ENCODE results near the gene MOGAT3. TPM values are rescaled to one million over a fixed set of nuclear protein-coding genes. Genes with fewer than 3 reads are reported as not detected.
A peak's percentile ranks its signal among the peaks of the same experiment; 100 is the strongest.

MOGAT3 gene
- total RNA-seq, 1 experiment from 2014 or later = 0.15 TPM

DNA sequence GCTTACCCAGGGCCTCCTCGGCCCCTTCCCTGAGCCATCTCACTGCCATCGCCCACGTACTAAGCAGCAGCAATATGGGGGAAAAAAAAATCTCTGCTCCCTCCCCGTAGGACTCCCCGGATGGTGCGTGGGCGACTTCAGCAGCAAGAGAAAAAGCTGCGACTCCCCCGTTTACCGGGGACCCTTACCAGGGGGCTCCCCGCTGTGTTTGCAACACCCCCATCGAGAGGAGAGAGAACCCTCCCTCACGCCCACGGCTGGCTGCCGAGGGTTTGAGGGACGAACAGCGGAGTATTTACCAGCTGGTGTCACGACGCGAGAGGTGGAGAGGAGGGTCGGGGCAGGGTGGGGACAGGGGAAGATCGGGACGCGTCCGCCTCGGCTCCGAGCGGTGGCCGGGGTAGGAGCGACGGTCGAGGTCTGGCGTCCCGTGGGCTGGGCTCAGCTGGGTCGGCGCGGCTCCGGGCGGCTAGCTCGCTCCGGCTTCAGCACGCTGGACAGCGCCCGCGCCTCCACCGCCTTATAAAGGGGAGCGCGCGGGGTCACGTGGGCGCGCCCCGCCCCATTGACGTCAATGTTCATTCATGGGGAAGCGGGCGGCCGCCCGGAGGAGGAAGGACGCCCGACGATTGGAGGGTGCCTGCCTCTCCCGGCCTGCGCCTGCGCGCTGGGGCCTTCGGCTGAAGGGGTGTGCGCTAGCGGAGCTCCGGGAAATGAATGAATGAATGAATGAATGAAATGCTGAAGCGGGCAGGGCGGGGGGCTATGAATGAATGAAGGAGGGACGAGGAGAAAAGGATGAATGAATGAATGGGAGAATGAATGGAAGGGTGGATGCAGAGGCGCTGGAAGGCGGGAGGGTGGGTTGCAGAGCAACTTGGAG lies 35.5 kb downstream of the MOGAT3 start, which contains the start of gene VGF:
VGF (minus strand) TSS at position 495 of the 883 bp plus-strand sequence. CDS start 726 bp downstream, outside the sequence.
- Mint-ChIP-seq H3K27ac (peak within 1 kb of the TSS in 2 of 3 experiments; percentile 0 to 74; a peak in 3 of 7 replicates), H3K9me3 (no peaks in the 10 kb centered on the region), H3K36me3 (ENCODE audit: insufficient read depth in 1 of 3, low read depth in 3 of 3) (no peaks in the 10 kb centered on the region), H3K27me3 (ENCODE audit: low read depth) (peaks cover 55% of the 10 kb centered on the region), H3K4me3 (peak within 1 kb of the TSS; percentile 82 to 87), H3K4me1 (peaks cover 56 to 69% of the 10 kb centered on the region in 2 experiments)
- no peak within 1 kb of the TSS for H3K18ac ChIP-seq (ENCODE audit: insufficient read length, low read depth, low read length)
- no peak within 1 kb of the TSS for H2AFZ ChIP-seq (ENCODE audit: low read length)
- no peaks in the 10 kb centered on the region for H3K79me2 ChIP-seq (ENCODE audit: insufficient read depth, low read length)
- no peak within 1 kb of the TSS for H2BK5ac ChIP-seq (ENCODE audit: insufficient read length, low read length)
- TF ChIP-seq, protein P1, sequence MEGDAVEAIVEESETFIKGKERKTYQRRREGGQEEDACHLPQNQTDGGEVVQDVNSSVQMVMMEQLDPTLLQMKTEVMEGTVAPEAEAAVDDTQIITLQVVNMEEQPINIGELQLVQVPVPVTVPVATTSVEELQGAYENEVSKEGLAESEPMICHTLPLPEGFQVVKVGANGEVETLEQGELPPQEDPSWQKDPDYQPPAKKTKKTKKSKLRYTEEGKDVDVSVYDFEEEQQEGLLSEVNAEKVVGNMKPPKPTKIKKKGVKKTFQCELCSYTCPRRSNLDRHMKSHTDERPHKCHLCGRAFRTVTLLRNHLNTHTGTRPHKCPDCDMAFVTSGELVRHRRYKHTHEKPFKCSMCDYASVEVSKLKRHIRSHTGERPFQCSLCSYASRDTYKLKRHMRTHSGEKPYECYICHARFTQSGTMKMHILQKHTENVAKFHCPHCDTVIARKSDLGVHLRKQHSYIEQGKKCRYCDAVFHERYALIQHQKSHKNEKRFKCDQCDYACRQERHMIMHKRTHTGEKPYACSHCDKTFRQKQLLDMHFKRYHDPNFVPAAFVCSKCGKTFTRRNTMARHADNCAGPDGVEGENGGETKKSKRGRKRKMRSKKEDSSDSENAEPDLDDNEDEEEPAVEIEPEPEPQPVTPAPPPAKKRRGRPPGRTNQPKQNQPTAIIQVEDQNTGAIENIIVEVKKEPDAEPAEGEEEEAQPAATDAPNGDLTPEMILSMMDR (conservative IDR thresholded peaks at IDR 0.05) = no peak
- H4K91ac ChIP-seq (ENCODE audit: insufficient read length, low read depth, low read length) = no peak within 1 kb of the TSS
- no peak within 1 kb of the TSS for H3K27ac ChIP-seq (ENCODE audit: insufficient read length, low read depth, low read length)
- H3K9ac ChIP-seq (ENCODE audit: extremely low read depth, insufficient read length, low read length) = no peak within 1 kb of the TSS
- H3K23ac ChIP-seq (ENCODE audit: insufficient read length, low read depth, low read length) = no peak within 1 kb of the TSS
- H3K27me3 ChIP-seq (ENCODE audit: insufficient read depth, low read length) = peaks cover 16% of the 10 kb centered on the region
- no peak within 1 kb of the TSS for H2BK120ac ChIP-seq (ENCODE audit: low read depth, low read length, poor library complexity, severe bottlenecking)
- peak within 1 kb of the TSS; percentile 65 for H3K4me2 ChIP-seq (ENCODE audit: insufficient read depth, insufficient read length, low read length)
- peaks cover 20% of the 10 kb centered on the region; the same call in 1 of the 2 replicates for H3K4me1 ChIP-seq (ENCODE audit: insufficient read depth, low read length)
- H3K14ac ChIP-seq (ENCODE audit: insufficient read depth, low read length) = no peak within 1 kb of the TSS
- H2AK5ac ChIP-seq (ENCODE audit: insufficient read length, low read length) = no peak within 1 kb of the TSS
- no peak within 1 kb of the TSS for H2BK15ac ChIP-seq (ENCODE audit: low read depth, low read length)
- no peaks in the 10 kb centered on the region for H3K79me1 ChIP-seq (ENCODE audit: insufficient read depth, low read depth, low read length, poor library complexity, severe bottlenecking)
- H3K9me3 ChIP-seq (ENCODE audit: control insufficient read depth, low read depth, low read length) = no peaks in the 10 kb centered on the region
- no peak within 1 kb of the TSS for H2BK12ac ChIP-seq (ENCODE audit: insufficient read length, low read depth, low read length)
- no peaks in the 10 kb centered on the region for H4K20me1 ChIP-seq (ENCODE audit: control insufficient read depth, insufficient read depth, insufficient read length)
- peaks cover 50% of the 10 kb centered on the region for H3K23me2 ChIP-seq (ENCODE audit: insufficient read length, low read depth, low read length, poor library complexity, severe bottlenecking)
- no peak within 1 kb of the TSS for H3K56ac ChIP-seq (ENCODE audit: insufficient read length, low read depth, low read length)
- no peak within 1 kb of the TSS for H2BK20ac ChIP-seq (ENCODE audit: low read depth, low read length, poor library complexity, severe bottlenecking)
- no peak within 1 kb of the TSS for H4K8ac ChIP-seq (replicated peaks; ENCODE audit: insufficient read length, low read depth, low read length)
- no peak within 1 kb of the TSS for H4K5ac ChIP-seq (ENCODE audit: insufficient read length, low read depth, low read length)
- DNase-seq = peak; percentile 97
- no CpG with 5 or more reads among the region's 74 CpGs for WGBS (ENCODE audit: extremely low coverage, insufficient read length, low lambda C conversion rate)
- no peak within 1 kb of the TSS for H3K4ac ChIP-seq (ENCODE audit: low read depth, low read length)
- H3T11ph ChIP-seq (ENCODE audit: low read length) = no peak within 1 kb of the TSS
